ENCODE measurements around the gene P4HA2. TPM values are rescaled to one million over a fixed set of nuclear protein-coding genes. Genes with fewer than 3 reads are reported as not detected.

Gene P4HA2
- total RNA-seq, 4 donors from 2014 or later: 28.8 to 44.7 (median 30.8) TPM

DNA sequence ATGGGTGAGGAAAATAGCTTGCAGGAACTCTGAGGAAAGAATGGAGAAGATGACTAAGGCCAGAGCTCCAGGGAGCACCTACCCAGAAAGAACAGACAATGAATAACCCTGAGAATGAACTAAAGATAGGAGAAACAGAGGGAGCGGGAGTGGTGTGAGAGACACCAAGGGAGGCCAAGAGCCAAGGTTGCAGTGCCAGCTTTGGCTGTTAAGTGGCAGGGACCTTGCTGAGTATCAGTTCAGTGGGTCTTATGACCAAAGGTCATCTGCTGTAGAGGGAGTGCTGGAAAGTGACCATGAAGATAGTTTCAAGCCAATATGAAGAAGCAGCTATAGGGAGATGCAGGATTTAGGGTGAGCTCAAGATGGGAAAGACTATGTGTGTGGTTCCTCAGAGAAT, 16.7 kb downstream of the P4HA2 start:
- DNase-seq (ENCODE audit: extremely low spot score): no peak
- TF ChIP-seq POLR2A (IDR thresholded peaks at IDR 0.05; ENCODE audit: low read depth): no peak
- TF ChIP-seq EP300 (IDR thresholded peaks at IDR 0.05): no peak
- no peak for TF ChIP-seq CTCF (IDR thresholded peaks at IDR 0.05)
- TF ChIP-seq POLR2AphosphoS5 (IDR thresholded peaks at IDR 0.05): no peak
- no peak overlapping the region for H3K27ac ChIP-seq (replicated peaks in 1 of 4)
- 97% methylated on average over 1 of the region's 1 CpG for WGBS
- intact Hi-C loops (cut with DNase I): no loop called here
- H3K36me3 ChIP-seq: peaks cover 15 to 75% (median 74%) of the 10 kb centered on the region in 4 donors
- H3K4me1 ChIP-seq: peaks cover 22 to 44% (median 28%) of the 10 kb centered on the region in 4 donors
- H3K4me3 ChIP-seq: no peak overlapping the region
- no peaks in the 10 kb centered on the region for H3K27me3 ChIP-seq
- H3K9me3 ChIP-seq: no peaks in the 10 kb centered on the region

DNA sequence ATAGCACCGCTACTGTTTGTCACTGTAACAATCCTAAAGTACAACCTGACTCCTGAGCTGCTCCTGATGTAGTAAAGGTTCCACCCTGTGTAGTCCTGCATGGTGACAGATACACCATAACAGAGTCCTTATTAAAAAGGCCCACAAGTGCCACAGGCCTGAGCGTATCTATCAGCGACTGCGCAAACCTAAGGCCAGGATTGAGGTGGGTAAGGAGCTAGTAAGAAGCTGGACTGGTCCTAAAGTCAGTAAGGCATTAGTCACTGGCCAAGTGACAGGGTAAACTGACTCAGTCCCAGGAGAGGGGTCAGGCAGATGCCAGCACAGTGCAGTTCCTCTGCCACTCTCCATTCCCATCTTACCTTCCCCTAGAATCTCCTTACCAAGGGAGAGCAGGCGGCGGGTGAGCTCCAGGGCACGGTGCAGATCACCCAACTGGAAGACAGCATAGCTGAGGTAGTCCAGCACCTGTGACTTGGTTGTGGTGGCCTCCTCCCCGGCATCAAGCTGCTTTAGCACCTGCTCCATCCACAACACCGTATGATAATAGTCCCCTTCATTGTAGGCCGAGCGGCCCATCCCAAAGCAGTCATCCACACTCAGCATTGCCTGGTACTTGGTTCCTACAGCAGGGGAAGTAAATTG, 17.6 kb downstream of the P4HA2 start:
- no peaks in the 10 kb centered on the region for H3K27me3 ChIP-seq
- H3K27ac ChIP-seq (replicated peaks in 1 of 4): no peak overlapping the region
- intact Hi-C loops (cut with DNase I): no loop called here
- peaks cover 24 to 47% (median 26%) of the 10 kb centered on the region in 4 donors for H3K4me1 ChIP-seq
- DNase-seq (ENCODE audit: extremely low spot score): no peak
- TF ChIP-seq EP300 (IDR thresholded peaks at IDR 0.05) (no peak), POLR2A (IDR thresholded peaks at IDR 0.05; ENCODE audit: low read depth) (no peak), POLR2AphosphoS5 (IDR thresholded peaks at IDR 0.05) (no peak), CTCF (IDR thresholded peaks at IDR 0.05) (no peak)
- H3K4me3 ChIP-seq: no peak overlapping the region
- WGBS: 97% methylated on average over 6 of the region's 11 CpGs
- H3K36me3 ChIP-seq: peaks cover 15 to 82% (median 77%) of the 10 kb centered on the region in 4 donors
- no peaks in the 10 kb centered on the region for H3K9me3 ChIP-seq

GRCh38 chr5:132209131-132209530, 18.5 kb downstream of the P4HA2 start:
- Histone ChIP-seq H3K36me3 (peaks cover 15 to 91% (median 81%) of the 10 kb centered on the region in 4 donors), H3K9me3 (no peaks in the 10 kb centered on the region), H3K27me3 (no peaks in the 10 kb centered on the region), H3K27ac (replicated peaks in 1 of 4) (no peak overlapping the region), H3K4me3 (no peak overlapping the region), H3K4me1 (peaks cover 18 to 45% (median 21%) of the 10 kb centered on the region in 4 donors)
- 80% methylated on average over 9 of the region's 9 CpGs for WGBS
- DNase-seq (ENCODE audit: extremely low spot score): no peak
- no peak for TF ChIP-seq POLR2AphosphoS5 (IDR thresholded peaks at IDR 0.05)
- intact Hi-C loops (cut with DNase I): no loop called here

DNA sequence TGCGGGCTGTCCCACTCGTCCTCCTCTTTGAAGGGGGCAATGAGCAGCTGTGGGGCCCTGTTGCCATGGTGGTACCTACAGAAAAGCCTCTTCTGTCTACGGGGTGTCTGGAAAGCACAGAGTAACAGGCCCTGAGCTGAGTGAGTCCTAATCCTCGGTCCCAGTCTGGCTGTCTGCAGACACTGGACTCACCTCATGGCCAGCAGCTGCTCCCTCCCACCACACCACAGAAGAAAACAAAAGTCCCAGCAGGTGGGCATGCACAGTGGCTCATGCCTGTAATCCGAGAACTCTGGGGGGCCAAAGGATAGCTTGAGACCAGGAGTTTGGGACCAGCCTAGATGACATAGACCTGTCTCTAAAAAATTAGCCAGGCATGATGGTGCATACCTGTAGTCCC, 19.9 kb downstream of the P4HA2 start:
- Histone ChIP-seq H3K4me3 (no peak overlapping the region), H3K9me3 (no peaks in the 10 kb centered on the region), H3K27me3 (no peaks in the 10 kb centered on the region), H3K36me3 (peaks cover 22 to 91% (median 79%) of the 10 kb centered on the region in 4 donors), H3K4me1 (peaks cover 18 to 56% (median 21%) of the 10 kb centered on the region in 4 donors), H3K27ac (replicated peaks in 1 of 4) (no peak overlapping the region)
- 91% methylated on average over 4 of the region's 5 CpGs for WGBS
- no peak for DNase-seq (ENCODE audit: extremely low spot score)
- intact Hi-C loops (cut with DNase I): no loop called here
- TF ChIP-seq CTCF (IDR thresholded peaks at IDR 0.05): no peak
- TF ChIP-seq POLR2AphosphoS5 (IDR thresholded peaks at IDR 0.05): no peak
- TF ChIP-seq POLR2A (IDR thresholded peaks at IDR 0.05; ENCODE audit: low read depth): no peak
- TF ChIP-seq EP300 (IDR thresholded peaks at IDR 0.05): no peak

- Histone ChIP-seq H3K9me3 (no peaks in the 10 kb centered on the region), H3K4me1 (peaks cover 14 to 48% (median 18%) of the 10 kb centered on the region in 4 donors), H3K27ac (replicated peaks in 1 of 4) (no peak overlapping the region), H3K4me3 (no peak overlapping the region), H3K36me3 (peaks cover 22 to 91% (median 79%) of the 10 kb centered on the region in 4 donors), H3K27me3 (no peaks in the 10 kb centered on the region)
- no peak for DNase-seq (ENCODE audit: extremely low spot score)
- intact Hi-C loops (cut with DNase I): no loop called here
- no peak for TF ChIP-seq CTCF (IDR thresholded peaks at IDR 0.05)
- no peak for TF ChIP-seq POLR2AphosphoS5 (IDR thresholded peaks at IDR 0.05)
- no peak for TF ChIP-seq EP300 (IDR thresholded peaks at IDR 0.05)
- no peak for TF ChIP-seq POLR2A (IDR thresholded peaks at IDR 0.05; ENCODE audit: low read depth)
These were observed 20.9 kb downstream of the P4HA2 start for GRCh38 chr5:132206782-132207181.
